Measurements from ENCODE around the gene LRRC8B.

DNA sequence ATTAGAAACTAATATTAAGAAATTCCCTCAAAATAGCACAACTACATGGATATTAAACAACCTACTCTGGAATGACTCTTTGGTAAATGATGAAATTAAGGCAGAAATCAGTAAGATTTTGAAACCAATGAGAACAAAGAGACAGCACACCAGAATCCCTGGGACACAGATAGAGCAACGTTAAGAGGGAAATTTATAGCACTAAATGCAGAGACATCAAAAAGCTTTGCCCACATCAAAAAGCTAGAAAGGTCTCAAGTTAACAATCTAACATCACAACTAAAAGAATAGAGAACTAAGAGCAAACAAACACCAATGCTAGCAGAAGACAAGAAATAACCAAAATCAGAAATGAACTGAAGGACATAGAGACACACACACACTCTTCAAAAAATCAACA lies 48.6 kb upstream of the LRRC8B start:
- TF ChIP-seq, protein P1, sequence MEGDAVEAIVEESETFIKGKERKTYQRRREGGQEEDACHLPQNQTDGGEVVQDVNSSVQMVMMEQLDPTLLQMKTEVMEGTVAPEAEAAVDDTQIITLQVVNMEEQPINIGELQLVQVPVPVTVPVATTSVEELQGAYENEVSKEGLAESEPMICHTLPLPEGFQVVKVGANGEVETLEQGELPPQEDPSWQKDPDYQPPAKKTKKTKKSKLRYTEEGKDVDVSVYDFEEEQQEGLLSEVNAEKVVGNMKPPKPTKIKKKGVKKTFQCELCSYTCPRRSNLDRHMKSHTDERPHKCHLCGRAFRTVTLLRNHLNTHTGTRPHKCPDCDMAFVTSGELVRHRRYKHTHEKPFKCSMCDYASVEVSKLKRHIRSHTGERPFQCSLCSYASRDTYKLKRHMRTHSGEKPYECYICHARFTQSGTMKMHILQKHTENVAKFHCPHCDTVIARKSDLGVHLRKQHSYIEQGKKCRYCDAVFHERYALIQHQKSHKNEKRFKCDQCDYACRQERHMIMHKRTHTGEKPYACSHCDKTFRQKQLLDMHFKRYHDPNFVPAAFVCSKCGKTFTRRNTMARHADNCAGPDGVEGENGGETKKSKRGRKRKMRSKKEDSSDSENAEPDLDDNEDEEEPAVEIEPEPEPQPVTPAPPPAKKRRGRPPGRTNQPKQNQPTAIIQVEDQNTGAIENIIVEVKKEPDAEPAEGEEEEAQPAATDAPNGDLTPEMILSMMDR (IDR thresholded peaks at IDR 0.05), result no peak
- no peak for TF ChIP-seq POLR2A (IDR thresholded peaks at IDR 0.05)
